OCI-LY3 (cell line): ENCODE measurements around the gene NMT1.

Source experiments
- H2AFZ ChIP-seq: fragments of 200-600, 300-600 bp; shearing (Covaris generic); 2 replicates; pipeline ENCODE4 v1.6.0; 2014; ENCODE audit warnings: antibody characterized with exemption, low read depth, low read length
- H3K27ac ChIP-seq: fragments of 200-600, 300-600 bp; sonication (generic); 2 replicates; pipeline ENCODE4 v1.5.1; 2014; ENCODE audit warnings: mild to moderate bottlenecking, low read length, moderate library complexity, mixed read lengths
- H3K27me3 ChIP-seq: fragments of 200-600, 300-600 bp; sonication (generic); 2 replicates; pipeline ENCODE4 v1.6.1; 2014; ENCODE audit warnings: low read depth, low read length, mixed read lengths
- H3K36me3 ChIP-seq: fragments of 200-600, 300-600 bp; sonication (generic); replicated peaks from 2 replicates; pipeline ENCODE3; 2014; ENCODE audit warnings: low read depth, low read length, mixed read lengths
- H3K4me1 ChIP-seq: fragments of 300-600, 200-600 bp; sonication (generic); 2 replicates; pipeline ENCODE4 v1.6.1; 2014; ENCODE audit warnings: low read length, mixed read lengths
- H3K4me2 ChIP-seq: fragments of 200-600, 300-600 bp; sonication (generic); 2 replicates; pipeline ENCODE4 v1.6.1; 2014; ENCODE audit warnings: low read length, mixed read lengths
- H3K4me3 ChIP-seq: fragments of 300-600, 200-600 bp; sonication (generic); 2 replicates; pipeline ENCODE4 v1.5.1; 2014; ENCODE audit warnings: antibody characterized with exemption, mild to moderate bottlenecking, low read length, moderate library complexity
- H3K79me2 ChIP-seq: fragments of 300-600, 200-600 bp; shearing (Covaris generic); 2 replicates; pipeline ENCODE4 v1.6.1; 2014; ENCODE audit warnings: mild to moderate bottlenecking, low read length, mixed read lengths
- H3K9ac ChIP-seq: fragments of 300-600, 200-600 bp; shearing (Covaris generic); 2 replicates; pipeline ENCODE4 v1.6.0; 2014; ENCODE audit warnings: mild to moderate bottlenecking, low read length, moderate library complexity
- H3K9me3 ChIP-seq: fragments of 200-600, 300-600 bp; shearing (Covaris generic); 2 replicates; pipeline ENCODE4 v1.6.1; 2014; ENCODE audit warnings: low read length, mixed read lengths; ENCODE audit not compliant: insufficient read depth
- H4K20me1 ChIP-seq: fragments of 200-600, 300-600 bp; sonication (generic); 2 replicates; pipeline ENCODE4 v1.6.1; 2016; ENCODE audit warnings: low read length, mixed read lengths; ENCODE audit not compliant: insufficient read depth
- EZH2phosphoT487 ChIP-seq: fragments of 200-600 bp; shearing (Covaris generic); IDR thresholded peaks from 2 replicates; pipeline ENCODE4 v1.6.1; 2018; ENCODE audit warnings: antibody characterized with exemption, mixed run types, low read depth
- TF ChIP-seq, protein P1 (sequence below): fragments of 200-600, 300-600 bp; sonication (generic); IDR thresholded peaks from 2 replicates; pipeline ENCODE4 v1.5.1; 2014; ENCODE audit warnings: antibody characterized with exemption, low read length, low read depth

Gene NMT1

DNA sequence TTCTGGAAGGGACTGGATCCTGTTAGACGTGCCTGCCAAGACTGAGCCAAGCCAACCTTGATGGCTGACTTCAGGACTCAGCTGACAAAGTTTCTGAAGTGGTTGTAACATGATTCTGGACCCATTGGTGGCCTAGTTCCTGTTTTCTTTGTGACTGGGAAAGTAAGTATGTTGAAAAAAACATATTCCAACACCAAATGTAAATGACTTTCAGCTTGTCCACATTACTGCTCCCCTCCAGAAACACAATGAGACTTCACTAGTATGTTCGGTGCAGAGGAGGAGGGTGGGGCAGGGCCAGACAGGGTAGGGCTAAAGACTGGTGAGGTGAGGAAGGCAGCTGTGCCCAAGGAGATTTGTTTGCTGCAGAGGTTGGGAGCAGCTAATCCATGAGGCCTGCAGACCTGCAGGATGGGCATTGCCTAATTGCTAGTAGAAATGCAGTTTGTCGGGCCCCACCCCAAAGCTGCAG is 26.4 kb downstream of the NMT1 start:
- Histone ChIP-seq H2AFZ (no peak overlapping the region), H3K9me3 (no peaks in the 10 kb centered on the region), H4K20me1 (no peaks in the 10 kb centered on the region), H3K4me3 (no peak overlapping the region; the same call in 1 of the 2 replicates), H3K4me2 (peak overlapping the region; percentile 40), H3K4me1 (peaks cover 42% of the 10 kb centered on the region), H3K27ac (peak overlapping the region; percentile 95), H3K36me3 (peaks cover 53% of the 10 kb centered on the region), H3K79me2 (peaks cover 39% of the 10 kb centered on the region), H3K9ac (peak overlapping the region; percentile 54), H3K27me3 (no peaks in the 10 kb centered on the region)
- TF ChIP-seq, protein P1, sequence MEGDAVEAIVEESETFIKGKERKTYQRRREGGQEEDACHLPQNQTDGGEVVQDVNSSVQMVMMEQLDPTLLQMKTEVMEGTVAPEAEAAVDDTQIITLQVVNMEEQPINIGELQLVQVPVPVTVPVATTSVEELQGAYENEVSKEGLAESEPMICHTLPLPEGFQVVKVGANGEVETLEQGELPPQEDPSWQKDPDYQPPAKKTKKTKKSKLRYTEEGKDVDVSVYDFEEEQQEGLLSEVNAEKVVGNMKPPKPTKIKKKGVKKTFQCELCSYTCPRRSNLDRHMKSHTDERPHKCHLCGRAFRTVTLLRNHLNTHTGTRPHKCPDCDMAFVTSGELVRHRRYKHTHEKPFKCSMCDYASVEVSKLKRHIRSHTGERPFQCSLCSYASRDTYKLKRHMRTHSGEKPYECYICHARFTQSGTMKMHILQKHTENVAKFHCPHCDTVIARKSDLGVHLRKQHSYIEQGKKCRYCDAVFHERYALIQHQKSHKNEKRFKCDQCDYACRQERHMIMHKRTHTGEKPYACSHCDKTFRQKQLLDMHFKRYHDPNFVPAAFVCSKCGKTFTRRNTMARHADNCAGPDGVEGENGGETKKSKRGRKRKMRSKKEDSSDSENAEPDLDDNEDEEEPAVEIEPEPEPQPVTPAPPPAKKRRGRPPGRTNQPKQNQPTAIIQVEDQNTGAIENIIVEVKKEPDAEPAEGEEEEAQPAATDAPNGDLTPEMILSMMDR: no peak
- no peak for TF ChIP-seq EZH2phosphoT487

DNA sequence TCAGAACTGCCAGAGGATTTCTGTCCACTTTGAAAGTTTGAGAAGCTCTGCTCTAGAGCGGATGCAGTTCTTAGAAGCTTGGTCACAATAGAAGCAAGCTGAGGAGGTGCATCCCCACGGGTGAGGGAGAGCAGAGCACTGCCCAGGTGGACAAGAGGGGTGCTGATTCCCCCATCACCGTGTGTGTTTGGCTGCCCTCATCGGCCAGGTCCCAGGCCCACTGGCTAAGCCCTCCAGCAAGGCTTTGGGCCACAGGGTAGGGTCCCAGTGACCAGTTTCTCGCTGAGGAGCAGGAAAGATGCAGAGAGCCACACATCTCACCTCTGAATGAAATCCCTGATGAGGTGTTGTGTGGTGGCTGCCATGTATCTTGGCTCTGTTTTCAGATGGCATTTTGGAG is 26.9 kb downstream of the NMT1 start:
- H3K36me3 ChIP-seq: peaks cover 57% of the 10 kb centered on the region
- no peak for TF ChIP-seq EZH2phosphoT487
- TF ChIP-seq, protein P1: no peak
- H3K4me3 ChIP-seq: peak overlapping the region; percentile 5; the same call in 1 of the 2 replicates
- H3K27ac ChIP-seq: peak overlapping the region; percentile 95
- H3K9me3 ChIP-seq: no peaks in the 10 kb centered on the region
- peak overlapping the region; percentile 54 for H3K9ac ChIP-seq
- no peak overlapping the region for H2AFZ ChIP-seq
- no peaks in the 10 kb centered on the region for H3K27me3 ChIP-seq
- H4K20me1 ChIP-seq: no peaks in the 10 kb centered on the region
- peak overlapping the region; percentile 40 for H3K4me2 ChIP-seq
- H3K79me2 ChIP-seq: peaks cover 39% of the 10 kb centered on the region
- H3K4me1 ChIP-seq: peaks cover 42% of the 10 kb centered on the region

DNA sequence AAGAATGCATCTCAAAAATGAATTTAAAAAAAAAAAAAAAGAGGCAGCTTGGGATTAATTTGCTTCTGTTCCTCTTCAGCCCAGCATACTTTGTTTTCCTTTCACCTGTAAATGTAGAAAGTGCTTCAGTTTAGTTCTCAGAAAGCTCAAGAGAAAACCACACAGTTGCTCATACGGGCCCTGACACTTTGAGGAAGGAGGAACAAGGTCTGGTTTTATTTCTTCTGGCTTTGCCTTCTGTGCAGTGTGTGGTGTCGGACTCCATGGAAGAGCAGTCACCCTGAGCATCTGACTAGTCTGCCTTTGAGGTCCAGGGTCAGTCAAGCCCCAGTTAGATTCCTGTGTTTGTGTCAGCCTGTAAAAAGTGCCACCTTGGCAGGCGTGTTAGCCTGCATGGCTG is 27.6 kb downstream of the NMT1 start:
- TF ChIP-seq, protein P1: no peak
- H3K9me3 ChIP-seq: no peaks in the 10 kb centered on the region
- H3K4me1 ChIP-seq: peaks cover 42% of the 10 kb centered on the region
- peak overlapping the region; percentile 40 for H3K4me2 ChIP-seq
- peak overlapping the region; percentile 95 for H3K27ac ChIP-seq
- peaks cover 58% of the 10 kb centered on the region for H3K36me3 ChIP-seq
- H3K79me2 ChIP-seq: peaks cover 35% of the 10 kb centered on the region
- no peaks in the 10 kb centered on the region for H4K20me1 ChIP-seq
- no peak overlapping the region for H2AFZ ChIP-seq
- no peaks in the 10 kb centered on the region for H3K27me3 ChIP-seq
- H3K9ac ChIP-seq: peak overlapping the region; percentile 54
- H3K4me3 ChIP-seq: no peak overlapping the region

DNA sequence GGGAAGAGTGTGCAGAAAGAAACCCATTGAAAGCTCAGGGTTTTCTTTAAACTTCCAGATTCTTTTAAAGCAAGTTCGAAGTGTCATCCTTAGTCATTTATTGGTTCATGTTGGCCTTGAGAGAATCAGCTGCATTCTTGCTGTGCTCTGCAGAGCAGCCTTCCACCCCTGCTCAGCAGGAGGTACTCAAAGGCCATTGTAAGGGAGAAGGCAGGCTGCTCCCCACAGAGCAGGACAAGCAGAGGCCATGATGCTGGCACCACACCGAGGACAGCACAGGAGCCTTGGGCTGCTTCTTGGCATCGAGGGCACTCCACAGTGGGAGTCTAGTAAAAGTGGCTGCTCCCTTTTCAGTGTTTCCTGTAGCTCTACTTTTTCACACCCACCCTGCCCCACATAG is 29.6 kb downstream of the NMT1 start:
- Histone ChIP-seq H3K4me2 (no peak overlapping the region), H3K9ac (no peak overlapping the region), H3K4me3 (no peak overlapping the region), H3K36me3 (peaks cover 51% of the 10 kb centered on the region), H3K27ac (no peak overlapping the region), H2AFZ (no peak overlapping the region), H3K9me3 (no peaks in the 10 kb centered on the region), H3K4me1 (peaks cover 41% of the 10 kb centered on the region), H4K20me1 (no peaks in the 10 kb centered on the region), H3K79me2 (peaks cover 34% of the 10 kb centered on the region), H3K27me3 (no peaks in the 10 kb centered on the region)
- no peak for TF ChIP-seq EZH2phosphoT487
- TF ChIP-seq, protein P1: no peak
